Retinal pigment epithelial cell (primary cell): ENCODE measurements around the gene CWC22.

Experiments
- DNase-seq: peaks from one replicate; pipeline ENCODE4 v3.0.0-alpha.2; 2010; ENCODE audit warnings: low read depth
- H3K4me3 ChIP-seq: 2 replicates; pipeline ENCODE4 v1.5.1; 2011; ENCODE audit warnings: mild to moderate bottlenecking, low read length, control low read depth, moderate library complexity
- CTCF ChIP-seq: conservative IDR thresholded peaks from 2 replicates; pipeline ENCODE4 v1.5.1; 2011; ENCODE audit warnings: low read depth, low read length, control low read depth, inconsistent platforms

Gene CWC22

GRCh38 chr2:179925713-179926112 lies 81.4 kb downstream of the CWC22 start:
- no peak overlapping the region for H3K4me3 ChIP-seq
- no peak for TF ChIP-seq CTCF
- no peak for DNase-seq

GRCh38 chr2:179917272-179917671 lies 89.8 kb downstream of the CWC22 start:
- TF ChIP-seq CTCF: no peak
- H3K4me3 ChIP-seq: no peak overlapping the region
- DNase-seq: no peak

GRCh38 chr2:179915395-179915992 lies 91.6 kb downstream of the CWC22 start:
- H3K4me3 ChIP-seq: no peak overlapping the region
- no peak for TF ChIP-seq CTCF
- DNase-seq: no peak

GRCh38 chr2:179913809-179914208 lies 93.3 kb downstream of the CWC22 start:
- TF ChIP-seq CTCF: no peak
- H3K4me3 ChIP-seq: no peak overlapping the region
- DNase-seq: no peak

GRCh38 chr2:179911569-179911968 lies 95.5 kb downstream of the CWC22 start:
- no peak for DNase-seq
- no peak for TF ChIP-seq CTCF

GRCh38 chr2:179910735-179911113 lies 96.4 kb downstream of the CWC22 start:
- no peak for TF ChIP-seq CTCF
- DNase-seq: no peak
- H3K4me3 ChIP-seq: no peak overlapping the region

More at GRCh38 chr2:179911569-179911968, 95.5 kb downstream of the CWC22 start:
- H3K4me3 ChIP-seq: no peak overlapping the region

GRCh38 chr2:179909845-179910734 lies 97.0 kb downstream of the CWC22 start:
- DNase-seq: no peak
- no peak overlapping the region for H3K4me3 ChIP-seq
- no peak for TF ChIP-seq CTCF
